ENCODE results near the gene SCAMP4. TPM values are rescaled to one million over a fixed set of nuclear protein-coding genes. Genes with fewer than 3 reads are reported as not detected.

The SCAMP4 gene
- total and polyA plus RNA-seq, 9 of the 15 experiments (the other 6 are each of a cell fraction or from before 2014, with no cell fraction given), result 0.81 to 45.9 (median 12.8) TPM

DNA sequence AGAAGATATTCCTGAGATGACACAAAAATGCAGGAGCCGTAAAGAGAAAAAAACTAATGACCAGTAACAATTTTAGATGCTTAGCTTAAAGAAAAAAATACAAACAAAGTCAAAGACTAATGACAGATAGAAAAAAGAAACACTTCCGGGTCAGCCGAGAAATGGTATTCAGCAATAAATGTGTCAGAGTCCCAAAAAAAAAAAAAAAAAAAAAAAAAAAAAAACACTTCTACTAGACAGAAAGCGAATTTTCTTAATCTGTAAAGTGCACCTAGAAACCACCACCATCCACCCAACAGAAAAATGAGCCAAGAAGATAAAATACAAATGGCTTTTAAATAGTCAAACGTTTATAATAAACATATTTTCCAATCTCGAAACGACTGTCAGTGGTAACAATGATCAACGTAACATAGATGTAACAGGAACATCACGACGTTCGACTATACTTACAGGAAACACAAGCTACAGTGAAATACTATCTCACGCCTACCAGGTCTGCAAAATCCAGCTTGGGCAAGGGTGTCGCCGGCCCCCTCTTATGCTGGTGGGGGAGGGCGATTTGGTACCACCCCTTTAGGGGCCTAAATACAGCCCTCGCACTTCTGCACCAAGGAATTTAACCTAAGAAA, 30.5 kb upstream of the SCAMP4 start (continued):
- TF ChIP-seq, protein P1, sequence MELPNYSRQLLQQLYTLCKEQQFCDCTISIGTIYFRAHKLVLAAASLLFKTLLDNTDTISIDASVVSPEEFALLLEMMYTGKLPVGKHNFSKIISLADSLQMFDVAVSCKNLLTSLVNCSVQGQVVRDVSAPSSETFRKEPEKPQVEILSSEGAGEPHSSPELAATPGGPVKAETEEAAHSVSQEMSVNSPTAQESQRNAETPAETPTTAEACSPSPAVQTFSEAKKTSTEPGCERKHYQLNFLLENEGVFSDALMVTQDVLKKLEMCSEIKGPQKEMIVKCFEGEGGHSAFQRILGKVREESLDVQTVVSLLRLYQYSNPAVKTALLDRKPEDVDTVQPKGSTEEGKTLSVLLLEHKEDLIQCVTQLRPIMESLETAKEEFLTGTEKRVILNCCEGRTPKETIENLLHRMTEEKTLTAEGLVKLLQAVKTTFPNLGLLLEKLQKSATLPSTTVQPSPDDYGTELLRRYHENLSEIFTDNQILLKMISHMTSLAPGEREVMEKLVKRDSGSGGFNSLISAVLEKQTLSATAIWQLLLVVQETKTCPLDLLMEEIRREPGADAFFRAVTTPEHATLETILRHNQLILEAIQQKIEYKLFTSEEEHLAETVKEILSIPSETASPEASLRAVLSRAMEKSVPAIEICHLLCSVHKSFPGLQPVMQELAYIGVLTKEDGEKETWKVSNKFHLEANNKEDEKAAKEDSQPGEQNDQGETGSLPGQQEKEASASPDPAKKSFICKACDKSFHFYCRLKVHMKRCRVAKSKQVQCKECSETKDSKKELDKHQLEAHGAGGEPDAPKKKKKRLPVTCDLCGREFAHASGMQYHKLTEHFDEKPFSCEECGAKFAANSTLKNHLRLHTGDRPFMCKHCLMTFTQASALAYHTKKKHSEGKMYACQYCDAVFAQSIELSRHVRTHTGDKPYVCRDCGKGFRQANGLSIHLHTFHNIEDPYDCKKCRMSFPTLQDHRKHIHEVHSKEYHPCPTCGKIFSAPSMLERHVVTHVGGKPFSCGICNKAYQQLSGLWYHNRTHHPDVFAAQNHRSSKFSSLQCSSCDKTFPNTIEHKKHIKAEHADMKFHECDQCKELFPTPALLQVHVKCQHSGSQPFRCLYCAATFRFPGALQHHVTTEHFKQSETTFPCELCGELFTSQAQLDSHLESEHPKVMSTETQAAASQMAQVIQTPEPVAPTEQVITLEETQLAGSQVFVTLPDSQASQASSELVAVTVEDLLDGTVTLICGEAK (IDR thresholded peaks at IDR 0.05), result peak; percentile 74
- TF ChIP-seq, protein P1 (CRISPR knock-in tag; IDR thresholded peaks at IDR 0.05), result no peak
- TF ChIP-seq SMARCA4 (IDR thresholded peaks at IDR 0.05) (no peak), SIN3A (IDR thresholded peaks at IDR 0.05; ENCODE audit: borderline replicate concordance in 2 of 2, control insufficient read depth in 1 of 2, low read depth in 2 of 2, low read length in 2 of 2) (0 out of 4 replicates have a peak, but pooled peaks of 1 of the 2 experiments have one; percentile 60), ZNF583 (CRISPR knock-in tag; IDR thresholded peaks at IDR 0.05) (no peak), MCM3 (IDR thresholded peaks at IDR 0.05) (no peak), GTF2E2 (tag; IDR thresholded peaks at IDR 0.05) (no peak), MTA2 (IDR thresholded peaks at IDR 0.05; ENCODE audit: low read depth) (no peak), SAP30 (IDR thresholded peaks at IDR 0.05; ENCODE audit: borderline replicate concordance, insufficient read depth, low read depth, low read length, poor library complexity, severe bottlenecking) (peak; percentile 46), ZNF316 (IDR thresholded peaks at IDR 0.05) (peak; percentile 29; the same call in 1 of the 2 replicates), NFRKB (IDR thresholded peaks at IDR 0.05; ENCODE audit: low read depth) (no peak)
- TF ChIP-seq, protein P2, sequence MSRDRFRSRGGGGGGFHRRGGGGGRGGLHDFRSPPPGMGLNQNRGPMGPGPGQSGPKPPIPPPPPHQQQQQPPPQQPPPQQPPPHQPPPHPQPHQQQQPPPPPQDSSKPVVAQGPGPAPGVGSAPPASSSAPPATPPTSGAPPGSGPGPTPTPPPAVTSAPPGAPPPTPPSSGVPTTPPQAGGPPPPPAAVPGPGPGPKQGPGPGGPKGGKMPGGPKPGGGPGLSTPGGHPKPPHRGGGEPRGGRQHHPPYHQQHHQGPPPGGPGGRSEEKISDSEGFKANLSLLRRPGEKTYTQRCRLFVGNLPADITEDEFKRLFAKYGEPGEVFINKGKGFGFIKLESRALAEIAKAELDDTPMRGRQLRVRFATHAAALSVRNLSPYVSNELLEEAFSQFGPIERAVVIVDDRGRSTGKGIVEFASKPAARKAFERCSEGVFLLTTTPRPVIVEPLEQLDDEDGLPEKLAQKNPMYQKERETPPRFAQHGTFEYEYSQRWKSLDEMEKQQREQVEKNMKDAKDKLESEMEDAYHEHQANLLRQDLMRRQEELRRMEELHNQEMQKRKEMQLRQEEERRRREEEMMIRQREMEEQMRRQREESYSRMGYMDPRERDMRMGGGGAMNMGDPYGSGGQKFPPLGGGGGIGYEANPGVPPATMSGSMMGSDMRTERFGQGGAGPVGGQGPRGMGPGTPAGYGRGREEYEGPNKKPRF (IDR thresholded peaks at IDR 0.05; ENCODE audit: low read depth, low read length), result no peak
- TF ChIP-seq, protein P3, sequence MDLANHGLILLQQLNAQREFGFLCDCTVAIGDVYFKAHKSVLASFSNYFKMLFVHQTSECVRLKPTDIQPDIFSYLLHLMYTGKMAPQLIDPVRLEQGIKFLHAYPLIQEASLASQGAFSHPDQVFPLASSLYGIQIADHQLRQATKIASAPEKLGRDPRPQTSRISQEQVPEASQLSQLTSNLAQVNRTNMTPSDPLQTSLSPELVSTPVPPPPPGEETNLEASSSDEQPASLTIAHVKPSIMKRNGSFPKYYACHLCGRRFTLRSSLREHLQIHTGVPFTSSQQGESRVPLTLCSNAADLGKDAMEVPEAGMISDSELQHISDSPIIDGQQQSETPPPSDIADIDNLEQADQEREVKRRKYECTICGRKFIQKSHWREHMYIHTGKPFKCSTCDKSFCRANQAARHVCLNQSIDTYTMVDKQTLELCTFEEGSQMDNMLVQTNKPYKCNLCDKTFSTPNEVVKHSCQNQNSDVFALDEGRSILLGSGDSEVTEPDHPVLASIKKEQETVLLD (IDR thresholded peaks at IDR 0.05), result no peak
- TF ChIP-seq, protein P4, sequence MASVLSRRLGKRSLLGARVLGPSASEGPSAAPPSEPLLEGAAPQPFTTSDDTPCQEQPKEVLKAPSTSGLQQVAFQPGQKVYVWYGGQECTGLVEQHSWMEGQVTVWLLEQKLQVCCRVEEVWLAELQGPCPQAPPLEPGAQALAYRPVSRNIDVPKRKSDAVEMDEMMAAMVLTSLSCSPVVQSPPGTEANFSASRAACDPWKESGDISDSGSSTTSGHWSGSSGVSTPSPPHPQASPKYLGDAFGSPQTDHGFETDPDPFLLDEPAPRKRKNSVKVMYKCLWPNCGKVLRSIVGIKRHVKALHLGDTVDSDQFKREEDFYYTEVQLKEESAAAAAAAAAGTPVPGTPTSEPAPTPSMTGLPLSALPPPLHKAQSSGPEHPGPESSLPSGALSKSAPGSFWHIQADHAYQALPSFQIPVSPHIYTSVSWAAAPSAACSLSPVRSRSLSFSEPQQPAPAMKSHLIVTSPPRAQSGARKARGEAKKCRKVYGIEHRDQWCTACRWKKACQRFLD (CRISPR knock-in tag; IDR thresholded peaks at IDR 0.05), result 0 out of 2 replicates have a peak, but pooled peaks have one; percentile 25

Measured in K562 (cell line).